Endothelial cell of umbilical vein (primary cell): ENCODE data around the gene ZNF804A. TPM values are rescaled to one million over a fixed set of nuclear protein-coding genes. Genes with fewer than 3 reads are reported as not detected.

Experiments used
- BruUV-seq: library from RNA; stranded (reverse); fragments of 400-500 nt; replicated peaks from 2 replicates; lab custom pipeline; 2021; lab: Mats Ljungman, UMichigan
- CTCF ChIA-PET: fragments of 300-600, 350-600 bp; sonication (Branson Sonifier 250); formaldehyde crosslinking; loops from one replicate; lab custom pipeline; 2021; ENCODE audit warnings: antibody characterized with exemption, inconsistent platforms; lab: Charles Lee
- POLR2A ChIA-PET: fragments of 300-600, 350-600 bp; sonication (Branson Sonifier 250); formaldehyde crosslinking; loops from one replicate; lab custom pipeline; 2021; ENCODE audit warnings: antibody characterized with exemption, inconsistent platforms; lab: Charles Lee
- DNase-seq: peaks from one replicate; pipeline ENCODE4 v3.0.0-alpha.2; 2011; ENCODE audit warnings: low read depth, low spot score
- FAIRE-seq: peaks from 2 replicates; lab custom pipeline; 2011; peaks lifted over from hg19 to GRCh38; lab: Jason Lieb, UNC
- H2AFZ ChIP-seq: 2 replicates; pipeline ENCODE4 v1.6.0; 2012; ENCODE audit warnings: low read depth, low read length, control low read depth, inconsistent platforms
- H3K27ac ChIP-seq: 2 replicates; pipeline ENCODE4 v1.5.1; 2011; ENCODE audit warnings: low read depth, mild to moderate bottlenecking, control low read depth, low read length, moderate library complexity; ENCODE audit not compliant: insufficient read depth
- H3K27me3 ChIP-seq, 2 experiments: 2 replicates each; pipeline versions ENCODE4 v1.6.0 to v1.6.1; 2011; ENCODE audit warnings: low read length in 2 of 2, mixed read lengths in 1 of 2; ENCODE audit not compliant: control insufficient read depth in 2 of 2, insufficient read depth in 2 of 2
- H3K36me3 ChIP-seq, 2 experiments: 2 replicates in 1 of 2; 3 replicates in 1 of 2; pipeline ENCODE4 v1.5.1; 2011; ENCODE audit warnings: low read length in 2 of 2, mild to moderate bottlenecking in 1 of 2, moderate library complexity in 1 of 2; ENCODE audit not compliant: control insufficient read depth in 2 of 2, insufficient read depth in 2 of 2; ENCODE audit errors: extremely low read depth in 1 of 2
- H3K4me1 ChIP-seq: 3 replicates; pipeline ENCODE4 v1.5.1; 2011; ENCODE audit warnings: mild to moderate bottlenecking, low read length; ENCODE audit not compliant: control insufficient read depth, insufficient read depth; ENCODE audit errors: extremely low read depth
- H3K4me2 ChIP-seq: 2 replicates; pipeline ENCODE4 v1.6.1; 2011; ENCODE audit warnings: low read length, control low read depth, mixed read lengths; ENCODE audit not compliant: insufficient read depth
- H3K4me3 ChIP-seq, 3 experiments: fragments of 200-600 bp in 1 of 3; sonication (generic), shearing (Covaris generic) in 1 of 3; replicated peaks in 1 of 3; 2 replicates each; pipeline ENCODE4 v1.5.1; 2011 to 2016; ENCODE audit warnings: control low read depth in 3 of 3, low read length in 3 of 3, mild to moderate bottlenecking in 2 of 3, inconsistent platforms in 1 of 3, low read depth in 1 of 3, moderate library complexity in 1 of 3; ENCODE audit not compliant: insufficient read depth in 1 of 3
- H3K79me2 ChIP-seq: 2 replicates; pipeline ENCODE4 v1.6.0; 2012; ENCODE audit warnings: low read length, inconsistent platforms; ENCODE audit not compliant: control insufficient read depth, insufficient read depth
- H3K9ac ChIP-seq: replicated peaks from 2 replicates; pipeline ENCODE3; 2011; ENCODE audit warnings: low read length, control low read depth; ENCODE audit not compliant: insufficient read depth; ENCODE audit errors: extremely low read depth
- H3K9me1 ChIP-seq: replicated peaks from 3 replicates; pipeline ENCODE4 v1.6.0; 2011; ENCODE audit warnings: mild to moderate bottlenecking, low read length; ENCODE audit not compliant: control insufficient read depth, insufficient read depth; ENCODE audit errors: extremely low read depth
- H3K9me3 ChIP-seq: replicated peaks from 2 replicates; pipeline ENCODE4 v1.5.1; 2012; ENCODE audit warnings: low read length, inconsistent platforms; ENCODE audit not compliant: control insufficient read depth, insufficient read depth
- H4K20me1 ChIP-seq: replicated peaks from 2 replicates; pipeline ENCODE3; 2011; ENCODE audit warnings: mild to moderate bottlenecking, low read length; ENCODE audit not compliant: control insufficient read depth, insufficient read depth; ENCODE audit errors: extremely low read depth
- CTCF ChIP-seq, 2 donors: IDR thresholded peaks; 1 replicate in 1 of 2; 2 replicates in 1 of 2; pipeline ENCODE4 v1.5.1; 2011; ENCODE audit warnings: low read length in 2 of 2, mild to moderate bottlenecking in 2 of 2, moderate library complexity in 2 of 2, control low read depth in 1 of 2, inconsistent platforms in 1 of 2, low read depth in 1 of 2; ENCODE audit not compliant: insufficient read depth in 1 of 2; ENCODE audit errors: extremely low read depth in 1 of 2
- EZH2 ChIP-seq: IDR thresholded peaks from 2 replicates; pipeline ENCODE4 v1.6.1; 2012; ENCODE audit warnings: borderline replicate concordance, low read depth, mild to moderate bottlenecking, moderate library complexity, low read length, inconsistent platforms; ENCODE audit not compliant: severe bottlenecking
- FOS ChIP-seq: IDR thresholded peaks from 2 replicates; pipeline ENCODE4 v1.6.1; 2011; ENCODE audit warnings: mild to moderate bottlenecking, low read length, moderate library complexity, borderline replicate concordance; ENCODE audit not compliant: insufficient read depth
- GATA2 ChIP-seq: IDR thresholded peaks from 2 replicates; pipeline ENCODE4 v1.7.0; 2011; ENCODE audit warnings: low read depth, mild to moderate bottlenecking, moderate library complexity, mixed read lengths, low read length; ENCODE audit not compliant: insufficient read length, insufficient read depth
- JUN ChIP-seq: IDR thresholded peaks from 2 replicates; pipeline ENCODE4 v1.6.1; 2011; ENCODE audit warnings: borderline replicate concordance, low read depth; ENCODE audit not compliant: insufficient read length, insufficient read depth
- MAX ChIP-seq: IDR thresholded peaks from 2 replicates; pipeline ENCODE4 v1.6.1; 2011; ENCODE audit not compliant: insufficient read depth, insufficient read length
- MYC ChIP-seq: IDR thresholded peaks from one replicate; pipeline ENCODE4 v1.6.1; 2011; ENCODE audit warnings: mild to moderate bottlenecking, low read depth, low read length
- POLR2A ChIP-seq: IDR thresholded peaks from 2 replicates; pipeline ENCODE4 v1.6.1; 2012; ENCODE audit warnings: low read depth, mild to moderate bottlenecking, control low read depth, low read length
- POLR2AphosphoS5 ChIP-seq: IDR thresholded peaks from 2 replicates; pipeline ENCODE4 v1.6.1; 2012; ENCODE audit warnings: low read depth, mild to moderate bottlenecking, control low read depth, low read length, moderate library complexity; ENCODE audit not compliant: insufficient read depth
- dilution Hi-C: fragments of 300-500 bp; cut with MboI; formaldehyde crosslinking; loops from one replicate; pipeline ENCODE4 v1.15.0; 2019; ENCODE audit warnings: low sequenced_read_pairs; ENCODE audit not compliant: extremely low pct_ligation_motif_present
- intact Hi-C: fragments of 100-400 bp; cut with micrococcal nuclease; formaldehyde crosslinking; loops from one replicate; pipeline ENCODE4 v1.10.0; 2022
- polyA plus RNA-seq, 4 experiments: library from polyadenylated mRNA; depleted of rRNA in 3 of 4; stranded (reverse) in 3 of 4; unstranded in 1 of 4; fragments of >200 nt; gene quantifications; 2 replicates each; pipeline versions ENCODE4 v1.2.1 to v1.2.3, GENCODE V29; 2011 to 2012; ENCODE audit warnings: missing spikeins in 1 of 4
- total RNA-seq: library from RNA; stranded (reverse); gene quantifications from 2 replicates; pipeline ENCODE4 v1.2.3, GENCODE V29; 2021

Gene ZNF804A
- total and polyA plus RNA-seq, 2 donors (not counting 3 experiments of a cell fraction or from before 2014, with no cell fraction given): 0.22 TPM; not detected in 1

- no peak overlapping the region for H3K4me2 ChIP-seq
- H3K36me3 ChIP-seq: no peaks in the 10 kb centered on the region
- H2AFZ ChIP-seq: no peak overlapping the region
- H3K27me3 ChIP-seq: no peaks in the 10 kb centered on the region
- intact Hi-C loops (no loop called here), dilution Hi-C loops (no loop called here)
- ChIA-PET POLR2A (no interaction called here), CTCF (no interaction called here)
- H3K9me3 ChIP-seq: no peaks in the 10 kb centered on the region
- BruUV-seq: no TSS peak
- no peaks in the 10 kb centered on the region for H4K20me1 ChIP-seq
- TF ChIP-seq CTCF (IDR thresholded peaks at IDR 0.05; ENCODE audit: extremely low read depth in 1 of 2, insufficient read depth in 1 of 2, low read depth in 1 of 2, low read length in 2 of 2) (no peak), GATA2 (no peak), MAX (no peak), FOS (no peak), POLR2AphosphoS5 (no peak), JUN (no peak), EZH2 (no peak), MYC (no peak), POLR2A (no peak)
- FAIRE-seq (no peak), DNase-seq (no peak)
- no peaks in the 10 kb centered on the region for H3K9me1 ChIP-seq
- no peaks in the 10 kb centered on the region for H3K79me2 ChIP-seq
- no peak overlapping the region for H3K27ac ChIP-seq
- H3K4me1 ChIP-seq: no peaks in the 10 kb centered on the region
- H3K9ac ChIP-seq: no peak overlapping the region
- H3K4me3 ChIP-seq: no peak overlapping the region
These were observed 37.7 kb upstream of the ZNF804A start for GRCh38 chr2:184560603-184561002.
